Right lobe of liver (tissue), 6 donors: ENCODE data around the gene CACNA2D3. TPM values are rescaled to one million over a fixed set of nuclear protein-coding genes. Genes with fewer than 3 reads are reported as not detected.

Experiments
- ATAC-seq, 4 donors: fragments of 200-7000 bp; cut with Tn5 transposase; one replicate each; pipeline ENCODE4 v1.9.1; 2020; ENCODE audit warnings: mild to moderate bottlenecking in 4 of 4, moderate library complexity in 4 of 4
- DNase-seq, 3 donors: peaks; one replicate each; pipeline ENCODE4 v3.0.0-alpha.2; 2020
- H3K27ac ChIP-seq, 3 donors: fragments of 200-600 bp; one replicate each; pipeline ENCODE4 v1.8.0; 2022
- H3K27me3 ChIP-seq, 2 donors: fragments of 200-600 bp; one replicate each; pipeline ENCODE4 v1.8.0; 2022
- H3K36me3 ChIP-seq, 4 donors: fragments of 200-600 bp; sonication (generic) in 1 of 4; one replicate each; pipeline versions ENCODE4 v1.5.1 to v1.8.0; 2017 to 2022; ENCODE audit warnings: control low read depth in 1 of 4
- H3K4me1 ChIP-seq, 4 donors: fragments of 200-600 bp; sonication (generic) in 1 of 4; one replicate each; pipeline versions ENCODE4 v1.5.1 to v1.8.0; 2017 to 2022; ENCODE audit warnings: control low read depth in 1 of 4
- H3K4me3 ChIP-seq, 3 donors: fragments of 200-600 bp; one replicate each; pipeline ENCODE4 v1.8.0; 2022
- H3K9me3 ChIP-seq, 4 donors: fragments of 200-600 bp; sonication (generic) in 1 of 4; one replicate each; pipeline versions ENCODE4 v1.5.1 to v1.8.0; 2017 to 2022; ENCODE audit warnings: control low read depth in 1 of 4
- CTCF ChIP-seq, 4 donors: fragments of 200-600 bp in 3 of 4; fragments of 450-650 bp in 1 of 4; IDR thresholded peaks; one replicate each; pipeline versions ENCODE4 v1.5.1 to v1.8.0; 2016 to 2022; ENCODE audit warnings: antibody characterized with exemption in 4 of 4, mild to moderate bottlenecking in 2 of 4
- POLR2A ChIP-seq: fragments of 450-650 bp; IDR thresholded peaks from one replicate; pipeline ENCODE4 v1.6.1; 2017; ENCODE audit warnings: antibody characterized with exemption, mild to moderate bottlenecking
- WGBS: methylation state at CpG from one replicate; pipeline ENCODE4 v1.1.6; 2018; ENCODE audit warnings: low coverage, low lambda C conversion rate; ENCODE audit not compliant: insufficient coverage; ENCODE audit errors: missing lambda C conversion rate; 5-methylcytosine and 5-hydroxymethylcytosine counted together
- intact Hi-C, 2 donors: fragments of 100-400 bp; cut with DNase I; formaldehyde crosslinking; loops; one replicate each; pipeline versions ENCODE4 v1.11.2 to v1.14.1; 2022
- total RNA-seq, 6 experiments: library from RNA; depleted of rRNA in 2 of 6; stranded (reverse); fragments of >200 nt in 2 of 6; fragmentation: NEBNext Ultra II Directional in 3 of 6; extraction: Animal tissue kit (Norgen Biotek cat#: 25700) in 3 of 6; gene quantifications; one replicate each; pipeline versions ENCODE4 v1.1.0 to v1.2.4, GENCODE V29; 2016 to 2023
- donor health status: DM: no; HTN: yes; CAD: no.
- donor health status: DM: no; HTN: no; CAD: no.
- donor health status: DM: no; HTN: no; CAD: no.
- donor health status: DM: no; HTN: yes; CAD: no.
- donor health status: DM: no; HTN: yes; CAD: no.

The CACNA2D3 gene
- total RNA-seq, 6 experiments from 2014 or later, result 0.28 to 0.87 TPM; not detected in 4

- Histone ChIP-seq H3K4me1 (no peaks in the 10 kb centered on the region), H3K27ac (no peak overlapping the region), H3K36me3 (no peaks in the 10 kb centered on the region), H3K9me3 (no peaks in the 10 kb centered on the region), H3K27me3 (no peaks in the 10 kb centered on the region), H3K4me3 (no peak overlapping the region)
- intact Hi-C loops, result loop anchor here (10.0 kb wide), 2 partner anchors 316 to 1396 kb away; no protein-coding TSS in a partner anchor
- 34% methylated on average over 2 of the region's 3 CpGs for WGBS
- no peak for TF ChIP-seq CTCF (IDR thresholded peaks at IDR 0.05)
- no peak for TF ChIP-seq POLR2A
- ATAC-seq (no peak), DNase-seq (no peak)
Observed at GRCh38 chr3:54859184-54859583, 736.8 kb downstream of the CACNA2D3 start.

- Histone ChIP-seq H3K4me3 (no peak overlapping the region), H3K4me1 (no peaks in the 10 kb centered on the region), H3K9me3 (no peaks in the 10 kb centered on the region), H3K36me3 (no peaks in the 10 kb centered on the region), H3K27me3 (no peaks in the 10 kb centered on the region), H3K27ac (no peak overlapping the region)
- no peak for DNase-seq
- TF ChIP-seq CTCF (IDR thresholded peaks at IDR 0.05), result no peak
- TF ChIP-seq POLR2A, result no peak
- intact Hi-C loops, result no loop called here
- 39% methylated on average over 7 of the region's 9 CpGs for WGBS
- ATAC-seq, result no peak
Observed at GRCh38 chr3:54861248-54862067, 739.1 kb downstream of the CACNA2D3 start.

- TF ChIP-seq CTCF (IDR thresholded peaks at IDR 0.05) (no peak), POLR2A (no peak)
Observed at GRCh38 chr3:54862526-54862925, 740.2 kb downstream of the CACNA2D3 start.

GRCh38 chr3:54863366-54863765 is 741.0 kb downstream of the CACNA2D3 start:
- ATAC-seq, result no peak
- TF ChIP-seq CTCF (IDR thresholded peaks at IDR 0.05) (no peak), POLR2A (no peak)

More at GRCh38 chr3:54862526-54862925, 740.2 kb downstream of the CACNA2D3 start:
- WGBS, result 62% methylated on average over 5 of the region's 5 CpGs
- intact Hi-C loops, result no loop called here
- no peak overlapping the region for H3K27ac ChIP-seq
- DNase-seq (no peak), ATAC-seq (no peak)
- H3K36me3 ChIP-seq, result no peaks in the 10 kb centered on the region
- no peak overlapping the region for H3K4me3 ChIP-seq
- no peaks in the 10 kb centered on the region for H3K4me1 ChIP-seq
- H3K9me3 ChIP-seq, result no peaks in the 10 kb centered on the region
- no peaks in the 10 kb centered on the region for H3K27me3 ChIP-seq

More at GRCh38 chr3:54863366-54863765, 741.0 kb downstream of the CACNA2D3 start:
- Histone ChIP-seq H3K4me3 (no peak overlapping the region), H3K27ac (no peak overlapping the region), H3K27me3 (no peaks in the 10 kb centered on the region), H3K36me3 (no peaks in the 10 kb centered on the region), H3K9me3 (no peaks in the 10 kb centered on the region), H3K4me1 (no peaks in the 10 kb centered on the region)
- 51% methylated on average over 7 of the region's 8 CpGs for WGBS
- intact Hi-C loops, result no loop called here
- DNase-seq, result no peak
